ENCODE data around the gene THUMPD3. TPM values are rescaled to one million over a fixed set of nuclear protein-coding genes. Genes with fewer than 3 reads are reported as not detected.
A peak's percentile ranks its signal among the peaks of the same experiment; 100 is the strongest.

THUMPD3 gene
- total RNA-seq (10 to 100 TPM; 23.8 to 26.2 TPM), polyA plus RNA-seq (10 to 100 TPM; 16.9 to 22.5 TPM)
- long read RNA-seq, donor 1, transcript THUMPD3-206 (10 exons, 2,877 nt), result major isoform, 17 of 47 reads
- long read RNA-seq, donor 1, transcript THUMPD3-201 (10 exons, 3,961 nt), result minor isoform, 15 of 47 reads
- long read RNA-seq, donor 1, partial matches to known transcripts, result 6 of 47 reads
- long read RNA-seq, donor 1, other reads (novel, unspliced or antisense), result 9 of 47 reads
- long read RNA-seq, donor 2, transcript THUMPD3-206 (10 exons, 2,877 nt), result major isoform, 6 of 15 reads
- long read RNA-seq, donor 2, partial matches to known transcripts, result 2 of 15 reads
- long read RNA-seq, donor 2, other reads (novel, unspliced or antisense), result 4 of 15 reads

GRCh38 chr3:9362731-9363530 is at the start of gene THUMPD3:
Gene THUMPD3 (plus strand): TSS chr3:9363054. CDS start chr3:9365069, 2,015 bp downstream.
- Histone ChIP-seq H3K9me3 (ENCODE audit: control insufficient read depth, low read length) (no peaks in the 10 kb centered on the region), H3K27ac (ENCODE audit: low read depth in 1 of 2, low read length in 2 of 2) (peak within 1 kb of the TSS; percentile 62 to 69), H3K4me1 (ENCODE audit: control insufficient read depth in 1 of 2, insufficient read depth in 2 of 2, low read length in 2 of 2) (no peaks in the 10 kb centered on the region), H3K27me3 (ENCODE audit: control insufficient read depth in 1 of 2, insufficient read depth in 2 of 2, low read length in 1 of 2) (no peaks in the 10 kb centered on the region), H3K36me3 (ENCODE audit: control insufficient read depth in 1 of 2, insufficient read depth in 2 of 2, low read length in 1 of 2) (peaks cover 0 to 2% of the 10 kb centered on the region in 2 donors), H3K4me3 (ENCODE audit: low read length in 2 of 2) (peak within 1 kb of the TSS; percentile 44 to 91)
- 1% methylated on average over 46 of the region's 46 CpGs for WGBS, 2 donors
- intact Hi-C loops (cut with DNase I), result loop anchor here in 1 of 2 donors (10.0 kb wide), 1 partner anchor 62 kb away; no protein-coding TSS in a partner anchor
- DNase-seq (peak; percentile 95 to 98), ATAC-seq (ENCODE audit: low FRiP score) (peak; percentile 97)

- Histone ChIP-seq H3K9me3 (ENCODE audit: control insufficient read depth, low read length) (no peaks in the 10 kb centered on the region), H3K27ac (ENCODE audit: low read depth in 1 of 2, low read length in 2 of 2) (no peak overlapping the region), H3K4me1 (ENCODE audit: control insufficient read depth in 1 of 2, insufficient read depth in 2 of 2, low read length in 2 of 2) (no peaks in the 10 kb centered on the region), H3K27me3 (ENCODE audit: control insufficient read depth in 1 of 2, insufficient read depth in 2 of 2, low read length in 1 of 2) (no peaks in the 10 kb centered on the region), H3K36me3 (ENCODE audit: control insufficient read depth in 1 of 2, insufficient read depth in 2 of 2, low read length in 1 of 2) (no peaks in the 10 kb centered on the region), H3K4me3 (ENCODE audit: low read length in 2 of 2) (no peak overlapping the region)
- intact Hi-C loops (cut with DNase I), result no loop called here
- 9% methylated on average over 2 of the region's 2 CpGs for WGBS, 2 donors
- ATAC-seq (ENCODE audit: low FRiP score) (no peak), DNase-seq (no peak)
Measured at GRCh38 chr3:9314796-9315195, 48.1 kb upstream of the THUMPD3 start.

GRCh38 chr3:9316881-9317361 is 45.9 kb upstream of the THUMPD3 start:
- ATAC-seq (ENCODE audit: low FRiP score) (peak; percentile 80), DNase-seq (no peak)
- H3K27ac ChIP-seq (ENCODE audit: low read depth in 1 of 2, low read length in 2 of 2), result peak overlapping the region; percentile 89 to 97

GRCh38 chr3:9322780-9323179 is 40.1 kb upstream of the THUMPD3 start:
- 94% methylated on average over 2 of the region's 2 CpGs for WGBS, 2 donors
- Histone ChIP-seq H3K9me3 (ENCODE audit: control insufficient read depth, low read length) (no peaks in the 10 kb centered on the region), H3K27me3 (ENCODE audit: control insufficient read depth in 1 of 2, insufficient read depth in 2 of 2, low read length in 1 of 2) (no peaks in the 10 kb centered on the region), H3K4me1 (ENCODE audit: control insufficient read depth in 1 of 2, insufficient read depth in 2 of 2, low read length in 2 of 2) (no peaks in the 10 kb centered on the region), H3K36me3 (ENCODE audit: control insufficient read depth in 1 of 2, insufficient read depth in 2 of 2, low read length in 1 of 2) (no peaks in the 10 kb centered on the region), H3K27ac (ENCODE audit: low read depth in 1 of 2, low read length in 2 of 2) (no peak overlapping the region), H3K4me3 (ENCODE audit: low read length in 2 of 2) (no peak overlapping the region)
- intact Hi-C loops (cut with DNase I), result no loop called here
- DNase-seq (no peak), ATAC-seq (ENCODE audit: low FRiP score) (no peak)

More at GRCh38 chr3:9316881-9317361, 45.9 kb upstream of the THUMPD3 start:
- Histone ChIP-seq H3K4me3 (ENCODE audit: low read length in 2 of 2) (peak overlapping the region; percentile 26 to 87), H3K27me3 (ENCODE audit: control insufficient read depth in 1 of 2, insufficient read depth in 2 of 2, low read length in 1 of 2) (no peaks in the 10 kb centered on the region), H3K4me1 (ENCODE audit: control insufficient read depth in 1 of 2, insufficient read depth in 2 of 2, low read length in 2 of 2) (no peaks in the 10 kb centered on the region), H3K36me3 (ENCODE audit: control insufficient read depth in 1 of 2, insufficient read depth in 2 of 2, low read length in 1 of 2) (no peaks in the 10 kb centered on the region), H3K9me3 (ENCODE audit: control insufficient read depth, low read length) (no peaks in the 10 kb centered on the region)
- intact Hi-C loops (cut with DNase I), result no loop called here
- WGBS, 2 donors, result 1 to 3% methylated on average over 13 of the region's 13 CpGs

GRCh38 chr3:9324944-9325343 is 37.9 kb upstream of the THUMPD3 start:
- no peak overlapping the region for H3K27ac ChIP-seq (ENCODE audit: low read depth in 1 of 2, low read length in 2 of 2)
- no peaks in the 10 kb centered on the region for H3K4me1 ChIP-seq (ENCODE audit: control insufficient read depth in 1 of 2, insufficient read depth in 2 of 2, low read length in 2 of 2)
- no peak for DNase-seq
- no peak overlapping the region for H3K4me3 ChIP-seq (ENCODE audit: low read length in 2 of 2)
- H3K36me3 ChIP-seq (ENCODE audit: control insufficient read depth in 1 of 2, insufficient read depth in 2 of 2, low read length in 1 of 2), result no peaks in the 10 kb centered on the region
- no peaks in the 10 kb centered on the region for H3K9me3 ChIP-seq (ENCODE audit: control insufficient read depth, low read length)
- intact Hi-C loops (cut with DNase I), result no loop called here
- 85 to 86% methylated on average over 4 of the region's 4 CpGs for WGBS, 2 donors
- no peaks in the 10 kb centered on the region for H3K27me3 ChIP-seq (ENCODE audit: control insufficient read depth in 1 of 2, insufficient read depth in 2 of 2, low read length in 1 of 2)
- no peak for ATAC-seq (ENCODE audit: low FRiP score)

GRCh38 chr3:9327578-9327977 is 35.3 kb upstream of the THUMPD3 start:
- no peak overlapping the region for H3K27ac ChIP-seq (ENCODE audit: low read depth in 1 of 2, low read length in 2 of 2)
- WGBS, 2 donors, result 85 to 92% methylated on average over 1 of the region's 1 CpG
- H3K4me3 ChIP-seq (ENCODE audit: low read length in 2 of 2), result no peak overlapping the region
- intact Hi-C loops (cut with DNase I), result no loop called here
- H3K9me3 ChIP-seq (ENCODE audit: control insufficient read depth, low read length), result no peaks in the 10 kb centered on the region
- H3K27me3 ChIP-seq (ENCODE audit: control insufficient read depth in 1 of 2, insufficient read depth in 2 of 2, low read length in 1 of 2), result no peaks in the 10 kb centered on the region
- ATAC-seq (ENCODE audit: low FRiP score) (no peak), DNase-seq (no peak)
- H3K4me1 ChIP-seq (ENCODE audit: control insufficient read depth in 1 of 2, insufficient read depth in 2 of 2, low read length in 2 of 2), result peaks cover 0 to 2% of the 10 kb centered on the region in 2 donors
- H3K36me3 ChIP-seq (ENCODE audit: control insufficient read depth in 1 of 2, insufficient read depth in 2 of 2, low read length in 1 of 2), result no peaks in the 10 kb centered on the region

- peaks cover 0 to 2% of the 10 kb centered on the region in 2 donors for H3K4me1 ChIP-seq (ENCODE audit: control insufficient read depth in 1 of 2, insufficient read depth in 2 of 2, low read length in 2 of 2)
- DNase-seq (no peak), ATAC-seq (ENCODE audit: low FRiP score) (no peak)
- H3K9me3 ChIP-seq (ENCODE audit: control insufficient read depth, low read length), result no peaks in the 10 kb centered on the region
- WGBS, 2 donors, result 81 to 85% methylated on average over 7 of the region's 7 CpGs
- no peaks in the 10 kb centered on the region for H3K36me3 ChIP-seq (ENCODE audit: control insufficient read depth in 1 of 2, insufficient read depth in 2 of 2, low read length in 1 of 2)
- no peak overlapping the region for H3K27ac ChIP-seq (ENCODE audit: low read depth in 1 of 2, low read length in 2 of 2)
- H3K4me3 ChIP-seq (ENCODE audit: low read length in 2 of 2), result no peak overlapping the region
- intact Hi-C loops (cut with DNase I), result no loop called here
- H3K27me3 ChIP-seq (ENCODE audit: control insufficient read depth in 1 of 2, insufficient read depth in 2 of 2, low read length in 1 of 2), result no peaks in the 10 kb centered on the region
Measured at GRCh38 chr3:9330166-9330703, 32.6 kb upstream of the THUMPD3 start.

- no peak for ATAC-seq (ENCODE audit: low FRiP score)
- Histone ChIP-seq H3K27me3 (ENCODE audit: control insufficient read depth in 1 of 2, insufficient read depth in 2 of 2, low read length in 1 of 2) (no peaks in the 10 kb centered on the region), H3K36me3 (ENCODE audit: control insufficient read depth in 1 of 2, insufficient read depth in 2 of 2, low read length in 1 of 2) (no peaks in the 10 kb centered on the region), H3K4me1 (ENCODE audit: control insufficient read depth in 1 of 2, insufficient read depth in 2 of 2, low read length in 2 of 2) (peaks cover 0 to 2% of the 10 kb centered on the region in 2 donors), H3K27ac (ENCODE audit: low read depth in 1 of 2, low read length in 2 of 2) (no peak overlapping the region), H3K9me3 (ENCODE audit: control insufficient read depth, low read length) (no peaks in the 10 kb centered on the region), H3K4me3 (ENCODE audit: low read length in 2 of 2) (no peak overlapping the region)
- WGBS, 2 donors, result 65% methylated on average over 2 of the region's 2 CpGs
- DNase-seq, result no peak
- intact Hi-C loops (cut with DNase I), result no loop called here
Measured at GRCh38 chr3:9331171-9331570, 31.7 kb upstream of the THUMPD3 start.
